Nephron (organoid): ENCODE results near the gene PLCL2.
"Not testable (repeated sequence)": the region's sequence is repeated elsewhere in the genome, so short reads cannot be mapped to it uniquely, and the experiment has no call there.

Experiments
- H3K27ac Mint-ChIP-seq, 3 experiments: 2 replicates each; pipeline ENCODE4 v1.8.0; 2020; ENCODE audit warnings: mixed read lengths in 3 of 3, mild to moderate bottlenecking in 2 of 3, moderate library complexity in 1 of 3
- H3K27me3 Mint-ChIP-seq: 2 replicates; pipeline ENCODE4 v1.8.0; 2021; ENCODE audit warnings: low read depth, mild to moderate bottlenecking, moderate library complexity, mixed read lengths
- H3K36me3 Mint-ChIP-seq: 2 replicates; pipeline ENCODE4 v1.8.0; 2020; ENCODE audit warnings: low read depth, mixed read lengths
- H3K4me1 Mint-ChIP-seq: 2 replicates; pipeline ENCODE4 v1.8.0; 2020; ENCODE audit warnings: mixed read lengths
- H3K4me3 Mint-ChIP-seq, 3 experiments: 2 replicates each; pipeline ENCODE4 v1.8.0; 2020; ENCODE audit warnings: mild to moderate bottlenecking in 3 of 3, mixed read lengths in 3 of 3, moderate library complexity in 2 of 3
- H3K9me3 Mint-ChIP-seq: 2 replicates; pipeline ENCODE4 v1.8.0; 2020; ENCODE audit warnings: mixed read lengths
- TF ChIP-seq, protein P1 (sequence below), 3 experiments: fragments of 200-600 bp; sonication (generic); IDR thresholded peaks; one replicate each; pipeline ENCODE4 v1.5.0; 2021; ENCODE audit warnings: antibody characterized with exemption in 3 of 3; ENCODE audit not compliant: unreplicated experiment in 3 of 3

The PLCL2 gene

DNA sequence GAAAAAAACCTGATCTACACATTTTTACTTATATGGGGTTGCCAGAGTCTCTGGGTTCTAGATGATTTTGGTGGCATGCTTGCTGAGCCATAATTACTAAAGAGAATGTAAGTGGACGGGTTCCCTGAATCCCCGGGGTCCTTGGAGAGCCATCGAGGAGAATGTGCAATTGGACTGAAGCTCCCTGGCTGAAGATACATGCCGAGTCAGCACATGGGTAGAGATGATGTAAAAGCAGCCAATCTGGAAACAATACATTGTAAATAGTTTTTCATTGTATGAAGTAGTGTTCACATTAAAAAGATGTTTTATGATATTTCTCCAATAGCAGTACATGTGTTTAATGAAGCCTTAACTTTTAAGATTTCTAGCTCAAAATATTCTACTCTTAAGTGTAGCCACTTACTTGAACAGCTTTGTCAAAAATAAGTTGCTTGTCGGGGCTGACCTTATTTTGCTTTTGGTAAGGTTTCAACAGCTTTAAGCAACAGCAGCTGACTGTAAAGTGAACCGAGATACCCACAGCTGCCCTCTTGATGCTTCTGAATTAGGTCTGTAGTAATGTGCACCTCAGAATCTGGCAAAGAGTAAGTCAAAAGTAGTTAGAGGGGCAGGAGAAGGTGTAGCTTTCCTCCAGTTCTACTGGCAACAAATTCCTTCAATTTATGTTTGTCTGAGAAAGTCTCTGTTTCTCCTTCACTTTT lies 205.7 kb downstream of the PLCL2 start:
- Mint-ChIP-seq H3K9me3 (peaks cover 10% of the 10 kb centered on the region), H3K4me3 (no peak overlapping the region), H3K36me3 (peaks cover 25% of the 10 kb centered on the region), H3K27ac (peak overlapping the region; percentile 11 to 60 (median 57)), H3K27me3 (peaks cover 3% of the 10 kb centered on the region), H3K4me1 (peaks cover 55% of the 10 kb centered on the region)
- TF ChIP-seq, protein P1, sequence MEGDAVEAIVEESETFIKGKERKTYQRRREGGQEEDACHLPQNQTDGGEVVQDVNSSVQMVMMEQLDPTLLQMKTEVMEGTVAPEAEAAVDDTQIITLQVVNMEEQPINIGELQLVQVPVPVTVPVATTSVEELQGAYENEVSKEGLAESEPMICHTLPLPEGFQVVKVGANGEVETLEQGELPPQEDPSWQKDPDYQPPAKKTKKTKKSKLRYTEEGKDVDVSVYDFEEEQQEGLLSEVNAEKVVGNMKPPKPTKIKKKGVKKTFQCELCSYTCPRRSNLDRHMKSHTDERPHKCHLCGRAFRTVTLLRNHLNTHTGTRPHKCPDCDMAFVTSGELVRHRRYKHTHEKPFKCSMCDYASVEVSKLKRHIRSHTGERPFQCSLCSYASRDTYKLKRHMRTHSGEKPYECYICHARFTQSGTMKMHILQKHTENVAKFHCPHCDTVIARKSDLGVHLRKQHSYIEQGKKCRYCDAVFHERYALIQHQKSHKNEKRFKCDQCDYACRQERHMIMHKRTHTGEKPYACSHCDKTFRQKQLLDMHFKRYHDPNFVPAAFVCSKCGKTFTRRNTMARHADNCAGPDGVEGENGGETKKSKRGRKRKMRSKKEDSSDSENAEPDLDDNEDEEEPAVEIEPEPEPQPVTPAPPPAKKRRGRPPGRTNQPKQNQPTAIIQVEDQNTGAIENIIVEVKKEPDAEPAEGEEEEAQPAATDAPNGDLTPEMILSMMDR (IDR thresholded peaks at IDR 0.05; ENCODE audit: unreplicated experiment in 3 of 3), result no peak

DNA sequence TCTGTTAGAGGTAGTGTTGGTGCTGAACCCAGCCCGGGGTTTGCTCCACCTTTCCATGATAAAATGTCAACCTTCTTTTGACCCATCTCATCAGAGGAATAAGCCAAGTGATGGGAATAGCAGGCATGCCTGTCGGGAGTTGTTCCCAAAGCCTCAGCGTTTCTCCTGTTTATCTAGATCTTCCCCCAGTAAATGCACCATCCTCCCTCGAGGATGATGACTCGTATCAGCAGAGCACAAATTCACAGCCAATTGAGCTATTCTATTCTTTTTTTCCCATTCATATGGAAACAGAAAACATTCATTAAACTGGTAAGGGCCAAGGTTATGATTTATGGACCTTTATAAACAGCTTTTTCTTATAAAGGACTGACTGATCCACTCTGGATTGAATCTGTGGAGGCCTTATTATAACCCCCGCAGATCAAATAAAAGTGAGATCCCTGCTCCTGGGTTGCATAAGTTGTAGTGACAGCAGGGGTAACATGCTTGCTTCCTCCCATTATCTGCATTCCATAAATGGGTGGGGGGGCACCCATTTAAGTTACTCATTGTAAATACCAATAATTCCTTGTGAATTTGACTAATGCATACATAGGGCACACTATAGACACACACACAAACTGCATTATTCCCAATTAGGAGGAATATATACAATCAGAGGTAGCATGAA lies 207.3 kb downstream of the PLCL2 start:
- H3K36me3 Mint-ChIP-seq, result peaks cover 11% of the 10 kb centered on the region
- TF ChIP-seq, protein P1 (IDR thresholded peaks at IDR 0.05; ENCODE audit: unreplicated experiment in 3 of 3), result no peak
- no peak overlapping the region for H3K4me3 Mint-ChIP-seq
- peak overlapping the region in 1 of 3 experiments; percentile 26 for H3K27ac Mint-ChIP-seq
- H3K9me3 Mint-ChIP-seq, result no peaks in the 10 kb centered on the region
- H3K4me1 Mint-ChIP-seq, result peaks cover 54% of the 10 kb centered on the region
- peaks cover 3% of the 10 kb centered on the region for H3K27me3 Mint-ChIP-seq

DNA sequence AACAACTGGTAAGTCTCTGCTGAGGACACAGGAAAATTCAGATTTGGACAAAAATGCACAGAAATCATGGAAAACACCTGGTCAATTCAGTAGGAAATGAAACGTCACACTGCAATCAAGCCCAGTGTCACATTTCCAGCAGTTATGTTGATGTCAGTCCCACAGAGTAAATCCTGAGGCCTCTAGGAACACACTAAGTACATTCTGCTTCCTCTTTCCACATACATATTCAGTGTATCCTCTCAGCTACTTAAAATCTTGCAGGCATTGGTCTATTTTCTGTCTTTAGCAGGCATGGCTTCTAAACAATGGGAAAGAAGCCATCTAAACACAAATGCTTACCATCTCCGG lies 207.8 kb downstream of the PLCL2 start:
- H3K36me3 Mint-ChIP-seq, result peaks cover 7% of the 10 kb centered on the region
- peak overlapping the region in 1 of 3 experiments; percentile 26 for H3K27ac Mint-ChIP-seq
- TF ChIP-seq, protein P1 (IDR thresholded peaks at IDR 0.05; ENCODE audit: unreplicated experiment in 3 of 3), result no peak
- H3K27me3 Mint-ChIP-seq, result peaks cover 3% of the 10 kb centered on the region
- H3K4me1 Mint-ChIP-seq, result peaks cover 49% of the 10 kb centered on the region
- H3K4me3 Mint-ChIP-seq, result no peak overlapping the region
- H3K9me3 Mint-ChIP-seq, result no peaks in the 10 kb centered on the region

DNA sequence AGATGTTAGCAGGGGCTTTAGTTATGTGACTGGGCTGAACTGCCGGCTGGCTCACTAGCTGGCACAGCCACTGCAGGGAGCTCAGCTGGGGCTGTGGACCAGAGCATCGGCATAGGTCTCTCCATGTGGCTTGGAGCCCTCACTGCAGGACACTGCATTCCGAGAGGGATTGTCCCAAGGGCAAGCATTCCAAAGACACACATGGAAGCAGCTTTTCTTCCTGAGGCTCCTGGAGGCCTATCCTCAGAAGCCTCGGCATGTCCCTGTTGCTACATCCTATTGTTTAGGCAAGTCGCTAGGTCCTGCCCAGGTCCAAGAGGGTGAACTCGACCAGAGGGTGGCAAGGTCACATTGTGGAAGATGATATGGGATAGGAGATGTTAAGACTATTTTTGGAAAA lies 209.8 kb downstream of the PLCL2 start:
- H3K27ac Mint-ChIP-seq, result no peak overlapping the region
- TF ChIP-seq, protein P1 (IDR thresholded peaks at IDR 0.05; ENCODE audit: unreplicated experiment in 3 of 3), result no peak
- peaks cover 3% of the 10 kb centered on the region for H3K36me3 Mint-ChIP-seq
- H3K4me3 Mint-ChIP-seq, result no peak overlapping the region
- no peaks in the 10 kb centered on the region for H3K9me3 Mint-ChIP-seq
- H3K4me1 Mint-ChIP-seq, result peaks cover 33% of the 10 kb centered on the region
- no peaks in the 10 kb centered on the region for H3K27me3 Mint-ChIP-seq

DNA sequence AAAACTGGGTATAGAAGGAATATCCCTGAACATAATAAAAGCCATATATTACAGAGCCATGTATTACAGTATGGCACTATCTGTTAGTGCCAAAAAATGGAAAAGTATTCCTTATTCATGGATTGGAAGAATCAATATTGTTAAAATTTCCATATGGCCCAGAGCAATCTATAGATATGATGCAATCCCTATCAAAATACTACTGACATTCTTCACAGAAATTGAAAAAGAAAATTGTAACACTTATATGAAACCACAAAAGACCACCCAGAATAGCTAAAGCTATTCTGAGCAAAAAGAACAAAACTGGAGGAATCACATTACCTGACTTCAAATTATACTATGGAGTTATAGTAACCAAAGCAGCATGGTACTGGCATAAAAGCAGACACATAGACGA lies 218.8 kb downstream of the PLCL2 start:
- H3K9me3 Mint-ChIP-seq, result peaks cover 35% of the 10 kb centered on the region
- TF ChIP-seq, protein P1 (IDR thresholded peaks at IDR 0.05; ENCODE audit: unreplicated experiment in 3 of 3), result no peak
- no peak overlapping the region for H3K4me3 Mint-ChIP-seq

DNA sequence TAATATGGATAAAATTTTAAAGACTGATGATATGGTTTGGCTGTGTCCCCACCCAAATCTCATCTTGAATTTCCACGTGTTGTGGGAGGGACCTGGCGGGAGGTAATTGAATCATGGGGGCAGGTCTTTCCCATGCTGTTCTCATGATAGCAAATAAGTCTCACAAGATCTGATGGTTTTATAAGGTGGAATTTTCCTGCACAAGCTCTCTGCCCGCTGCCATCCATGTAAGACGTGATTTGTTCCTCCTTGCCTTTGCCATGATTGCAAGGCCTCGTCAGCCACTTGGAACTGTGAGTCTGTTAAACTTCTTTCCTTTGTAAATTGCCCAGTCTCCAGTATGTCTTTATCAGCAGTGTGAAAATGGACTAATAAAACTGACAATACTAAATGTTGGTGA lies 222.0 kb downstream of the PLCL2 start:
- H3K4me1 Mint-ChIP-seq, H3K36me3 Mint-ChIP-seq, H3K27me3 Mint-ChIP-seq, H3K4me3 Mint-ChIP-seq, H3K27ac Mint-ChIP-seq: not testable (repeated sequence)
- peaks cover 22% of the 10 kb centered on the region for H3K9me3 Mint-ChIP-seq

More for the DNA sequence above, 218.8 kb downstream of the PLCL2 start:
- no peaks in the 10 kb centered on the region for H3K27me3 Mint-ChIP-seq
- no peak overlapping the region for H3K27ac Mint-ChIP-seq
- H3K4me1 Mint-ChIP-seq, result no peaks in the 10 kb centered on the region
- no peaks in the 10 kb centered on the region for H3K36me3 Mint-ChIP-seq
